SHP77 treated with DMSO at 0.1 percent for 48 hours (cell line): ENCODE data around the gene ZDHHC4.
"Not testable (repeated sequence)": the region's sequence is repeated elsewhere in the genome, so short reads cannot be mapped to it uniquely, and the experiment has no call there.

Experiments used
- DNase-seq: peaks from one replicate; lab custom pipeline; 2025; lab: John Stamatoyannopoulos, UW

The ZDHHC4 gene

GRCh38 chr7:6562106-6562505 lies 15.1 kb upstream of the ZDHHC4 start:
- DNase-seq = no peak

DNA sequence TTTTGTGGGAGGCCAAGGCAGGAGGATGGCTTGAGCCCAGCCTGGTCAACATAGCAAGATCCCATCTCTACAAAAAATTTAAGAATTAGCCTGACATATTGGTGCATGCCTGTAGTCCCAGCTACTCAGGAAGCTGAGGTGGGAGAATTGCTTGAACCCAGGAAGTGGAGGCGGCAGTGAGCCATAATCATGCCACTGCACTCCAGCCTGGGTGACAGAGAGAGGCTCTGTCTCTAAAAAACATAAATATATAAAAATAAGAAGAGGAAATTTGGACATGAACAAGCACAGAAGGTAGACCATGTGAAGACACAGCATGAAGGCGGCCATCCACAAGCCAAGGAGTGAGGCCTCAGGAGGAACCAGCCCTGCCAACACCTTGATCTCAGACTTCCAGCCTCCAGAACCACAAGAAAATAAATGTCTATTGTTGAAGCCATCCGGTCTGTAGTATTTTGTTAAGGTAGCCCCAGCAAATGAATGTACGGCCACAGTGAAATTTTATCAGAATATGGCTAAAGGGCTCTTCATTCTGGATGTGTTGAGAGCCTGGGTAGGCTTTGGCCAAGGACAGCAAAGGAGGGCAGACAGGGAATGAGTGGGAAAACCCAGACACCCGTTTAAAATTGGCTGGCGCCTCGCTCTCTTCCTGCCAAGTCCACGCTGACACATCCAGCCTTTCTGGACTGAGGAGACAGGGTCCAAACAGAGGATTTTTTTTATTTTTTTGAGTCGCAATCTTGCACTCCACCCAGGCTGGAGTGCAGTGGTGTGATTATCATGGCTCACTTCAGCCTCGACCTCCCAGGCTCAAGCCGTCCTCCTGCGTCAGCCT lies 13.1 kb upstream of the ZDHHC4 start:
- no peak for DNase-seq

- no peak for DNase-seq
These were observed 11.6 kb upstream of the ZDHHC4 start for GRCh38 chr7:6565655-6566054.

GRCh38 chr7:6567886-6568285 lies 9.4 kb upstream of the ZDHHC4 start:
- DNase-seq = no peak

DNA sequence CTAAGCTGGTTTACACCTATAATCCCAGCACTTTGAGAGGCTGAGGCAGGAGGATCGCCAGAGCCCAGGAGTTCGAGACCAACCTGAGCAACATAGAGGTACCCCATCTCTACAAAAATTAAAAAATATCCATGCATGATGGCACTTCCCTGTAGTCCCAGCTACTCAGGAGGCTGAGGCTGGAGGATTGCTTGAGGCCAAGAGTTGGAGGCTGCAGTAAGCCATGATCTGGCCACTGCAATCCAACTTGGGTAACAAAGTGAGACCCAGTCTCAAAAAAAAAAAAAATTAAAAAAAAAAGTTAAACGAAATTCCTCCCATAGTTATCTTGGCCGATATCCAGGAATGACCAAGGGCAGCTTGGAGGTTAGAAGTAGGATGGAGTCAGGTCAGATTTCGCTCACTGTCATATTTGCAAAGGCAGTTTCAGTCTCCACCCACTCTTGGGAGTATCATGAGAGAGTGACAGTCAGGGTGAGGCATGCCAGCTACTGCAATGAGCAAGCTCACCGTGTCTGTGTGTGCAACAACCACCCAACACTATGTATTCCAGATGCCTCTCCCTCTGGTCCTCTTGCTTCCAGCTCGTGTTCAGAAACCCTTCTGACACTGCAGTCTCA lies 6.0 kb upstream of the ZDHHC4 start:
- no peak for DNase-seq

- DNase-seq = no peak
These were observed 1.8 kb upstream of the ZDHHC4 start for GRCh38 chr7:6575281-6576023.

GRCh38 chr7:6576024-6576866 lies 1.0 kb upstream of the ZDHHC4 start:
- DNase-seq = no peak

DNA sequence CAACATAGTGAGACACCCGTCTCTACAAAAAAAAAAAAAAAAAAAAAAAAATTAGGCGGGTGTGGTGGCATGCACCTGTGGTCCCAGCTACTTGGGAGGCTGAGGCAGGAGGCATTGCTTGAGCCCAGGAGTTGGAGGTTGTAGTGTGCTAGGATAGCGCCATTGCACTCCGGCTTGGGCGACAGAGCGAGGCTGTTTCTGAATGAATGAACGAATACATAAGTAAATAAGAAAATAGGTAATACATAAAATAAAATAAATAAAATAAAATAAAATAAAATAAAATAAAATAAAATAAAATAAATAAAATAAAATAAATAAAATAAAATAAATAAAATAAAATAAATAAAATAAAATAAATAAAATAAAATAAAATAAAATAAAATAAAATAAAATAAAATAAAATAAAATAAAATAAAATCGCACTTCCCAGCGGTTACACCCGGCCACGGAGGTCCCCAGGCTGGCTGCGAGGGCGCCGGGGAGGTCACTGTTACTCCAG lies 336 bp upstream of the ZDHHC4 start:
- not testable (repeated sequence) for DNase-seq

DNA sequence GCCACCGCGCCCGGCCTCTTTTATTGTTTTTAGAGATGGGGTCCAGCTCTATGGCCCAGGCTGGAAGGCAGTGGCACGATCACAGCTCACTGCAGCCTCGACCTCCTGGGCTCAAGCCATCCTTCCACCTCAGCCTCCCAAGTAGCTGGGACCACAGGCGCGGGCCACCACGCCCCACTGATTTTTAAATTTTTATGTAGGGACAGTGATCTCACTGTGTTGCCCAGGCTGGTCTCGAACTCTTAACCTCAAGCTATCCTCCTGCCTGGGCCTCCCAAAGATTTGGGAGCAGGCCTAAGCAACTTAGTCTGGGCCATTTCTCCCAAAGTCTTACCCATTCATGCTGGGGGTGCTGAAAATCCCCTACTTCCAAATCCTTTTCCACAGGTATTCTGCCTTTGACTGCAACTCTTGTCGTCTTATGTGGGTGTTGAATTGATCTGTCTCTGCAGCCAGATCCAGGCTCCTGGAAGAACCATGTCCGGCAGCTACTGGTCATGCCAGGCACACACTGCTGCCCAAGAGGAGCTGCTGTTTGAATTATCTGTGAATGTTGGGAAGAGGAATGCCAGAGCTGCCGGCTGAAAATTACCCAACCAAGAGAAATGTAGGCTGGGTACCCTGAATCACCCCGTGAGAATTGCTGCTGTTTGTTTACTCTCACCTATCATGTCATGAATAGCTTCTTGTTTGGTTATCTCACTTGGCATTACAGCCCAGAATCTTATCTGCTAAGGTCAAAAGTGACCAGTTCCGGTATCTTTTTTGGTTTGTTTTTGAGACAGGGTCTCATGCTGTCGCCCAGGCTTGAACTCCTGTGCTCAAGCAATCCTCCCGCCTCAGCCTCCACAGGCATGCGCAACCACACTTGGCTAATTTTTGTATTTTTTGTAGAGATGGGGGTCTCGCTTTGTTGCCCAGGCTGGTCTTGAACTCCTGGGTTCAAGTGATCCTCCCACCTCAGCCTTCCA lies 1.1 kb downstream of the ZDHHC4 start:
- DNase-seq = no peak

DNA sequence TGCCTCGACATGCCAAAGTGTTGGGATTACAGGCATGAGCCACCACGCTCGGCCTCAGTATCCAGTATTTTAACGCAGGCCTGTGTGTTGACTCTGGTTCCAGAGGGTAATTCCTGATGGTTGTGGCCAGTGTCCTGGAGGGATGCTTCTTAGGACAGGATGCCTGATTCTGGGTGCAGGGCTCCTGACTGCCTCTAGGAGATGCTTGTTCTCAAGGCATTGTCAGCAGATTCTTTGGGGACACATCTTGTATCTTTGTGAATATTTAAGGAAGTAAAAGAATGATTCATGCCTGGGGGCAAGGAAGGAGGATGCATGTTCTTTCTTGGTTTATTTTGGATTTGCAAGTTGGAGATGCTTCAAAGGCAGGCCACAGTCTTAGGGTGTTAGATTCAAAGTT lies 2.2 kb downstream of the ZDHHC4 start:
- no peak for DNase-seq

DNA sequence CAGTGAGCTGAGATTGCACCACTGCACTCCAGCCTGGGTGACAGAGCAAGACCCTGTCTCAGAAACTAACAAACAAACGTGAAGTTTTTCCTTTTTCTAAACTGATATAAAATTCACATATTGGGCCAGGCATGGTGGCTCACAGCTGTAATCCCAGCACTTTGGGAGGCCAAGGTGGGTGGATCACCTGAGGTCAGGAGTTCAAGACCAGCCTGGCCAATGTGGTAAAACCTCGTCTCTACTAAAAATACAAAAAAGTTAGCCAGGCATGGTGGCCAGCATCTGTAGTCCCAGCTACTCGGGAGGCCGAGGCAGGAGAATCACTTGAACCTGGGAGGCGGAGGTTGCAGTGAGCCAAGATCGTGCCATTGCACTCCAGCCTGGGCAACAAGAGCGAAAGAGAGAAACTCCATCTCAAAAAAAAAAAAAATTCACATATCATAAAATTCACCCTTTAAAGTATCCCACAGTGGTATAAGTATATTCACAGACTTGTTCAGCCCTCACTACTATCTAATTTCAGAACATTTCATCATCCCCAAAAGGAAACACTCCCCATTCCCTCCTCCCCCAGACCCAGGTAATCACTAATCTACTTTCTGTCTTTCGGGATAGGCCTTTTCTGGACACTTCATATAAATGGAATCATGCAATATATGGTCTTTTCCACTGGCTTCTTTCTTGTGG lies 8.6 kb downstream of the ZDHHC4 start:
- DNase-seq = not testable (repeated sequence)

DNA sequence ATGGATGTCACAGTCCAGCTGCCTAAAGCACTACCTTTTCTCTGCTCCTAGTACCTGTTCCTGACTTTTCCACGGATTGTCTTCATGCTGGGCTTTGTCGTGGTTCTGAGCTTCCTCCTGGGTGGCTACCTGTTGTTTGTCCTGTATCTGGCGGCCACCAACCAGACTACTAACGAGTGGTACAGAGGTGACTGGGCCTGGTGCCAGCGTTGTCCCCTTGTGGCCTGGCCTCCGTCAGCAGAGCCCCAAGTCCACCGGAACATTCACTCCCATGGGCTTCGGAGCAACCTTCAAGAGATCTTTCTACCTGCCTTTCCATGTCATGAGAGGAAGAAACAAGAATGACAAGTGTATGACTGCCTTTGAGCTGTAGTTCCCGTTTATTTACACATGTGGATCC lies 11.3 kb downstream of the ZDHHC4 start:
- no peak for DNase-seq

DNA sequence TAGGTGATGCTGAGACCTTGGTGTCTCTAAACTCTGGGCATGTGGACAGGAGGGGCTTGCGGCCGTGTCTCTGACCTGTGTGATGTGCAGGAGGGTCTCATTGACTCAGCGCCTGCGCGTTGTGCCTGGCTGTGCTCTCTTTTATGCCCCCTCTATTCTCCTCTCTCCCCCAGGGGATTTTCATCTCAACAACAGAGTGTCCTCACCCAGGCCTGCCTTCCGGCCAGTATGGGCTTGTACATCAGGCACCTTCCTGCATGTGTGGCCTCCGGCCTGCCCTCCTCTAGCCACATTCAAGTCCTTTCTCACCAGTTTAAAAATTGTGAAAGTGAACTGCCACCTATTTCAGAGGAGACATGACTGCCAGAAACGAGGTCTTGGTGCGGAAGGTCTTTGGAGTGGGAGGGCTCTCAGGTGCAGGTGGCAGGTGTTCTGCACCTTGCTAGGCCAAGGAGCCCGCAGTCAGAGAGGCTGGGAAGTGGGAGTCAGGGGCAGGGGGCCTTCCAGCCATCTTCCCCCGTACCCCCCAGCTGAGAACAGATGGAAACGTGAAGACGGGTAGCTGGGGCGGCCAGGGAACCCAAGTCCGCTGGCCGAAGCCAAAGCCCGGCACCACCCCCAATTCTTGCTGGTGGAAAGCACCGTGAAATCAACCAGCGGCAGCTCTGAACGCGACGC lies 12.0 kb downstream of the ZDHHC4 start:
- no peak for DNase-seq

DNA sequence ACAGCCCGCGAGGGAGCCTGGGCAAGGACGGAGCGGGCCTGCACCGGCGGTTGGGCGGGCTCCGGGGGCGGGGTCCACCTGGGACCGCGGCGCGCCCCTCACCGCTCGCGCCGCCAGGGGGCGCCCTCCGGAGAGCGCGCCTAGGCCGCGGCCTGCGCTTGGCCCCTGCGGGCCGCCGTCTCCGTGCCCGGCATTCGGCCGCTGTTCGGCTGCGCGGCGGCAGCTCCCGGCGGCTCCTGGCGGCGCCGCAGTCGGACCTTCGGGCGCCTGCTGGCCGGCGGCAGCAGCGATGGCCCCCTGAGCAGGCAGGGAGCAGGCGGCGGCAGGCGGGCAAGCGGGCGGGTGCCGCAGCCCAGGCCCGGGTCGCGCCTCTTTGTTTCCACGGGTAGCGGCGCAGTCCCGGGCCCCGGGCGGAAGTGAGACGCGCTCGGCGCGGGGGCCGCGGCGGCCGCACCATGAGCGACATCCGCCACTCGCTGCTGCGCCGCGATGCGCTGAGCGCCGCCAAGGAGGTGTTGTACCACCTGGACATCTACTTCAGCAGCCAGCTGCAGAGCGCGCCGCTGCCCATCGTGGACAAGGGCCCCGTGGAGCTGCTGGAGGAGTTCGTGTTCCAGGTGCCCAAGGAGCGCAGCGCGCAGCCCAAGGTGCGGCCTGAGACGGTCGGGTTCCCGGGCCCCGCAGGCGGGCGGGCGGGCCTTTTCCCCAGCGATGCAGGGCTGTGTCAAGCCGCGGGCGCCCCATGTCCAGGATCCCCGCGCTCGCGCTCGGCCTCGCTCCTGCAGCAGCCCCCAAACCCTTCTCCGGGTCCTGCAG lies 12.8 kb downstream of the ZDHHC4 start, which contains the start of gene INTS15:
Gene INTS15, plus strand, starts transcription at position 193 of the 816 bp plus-strand sequence. Its CDS starts 263 bp downstream, at position 456.
- DNase-seq = peak; percentile 18

DNA sequence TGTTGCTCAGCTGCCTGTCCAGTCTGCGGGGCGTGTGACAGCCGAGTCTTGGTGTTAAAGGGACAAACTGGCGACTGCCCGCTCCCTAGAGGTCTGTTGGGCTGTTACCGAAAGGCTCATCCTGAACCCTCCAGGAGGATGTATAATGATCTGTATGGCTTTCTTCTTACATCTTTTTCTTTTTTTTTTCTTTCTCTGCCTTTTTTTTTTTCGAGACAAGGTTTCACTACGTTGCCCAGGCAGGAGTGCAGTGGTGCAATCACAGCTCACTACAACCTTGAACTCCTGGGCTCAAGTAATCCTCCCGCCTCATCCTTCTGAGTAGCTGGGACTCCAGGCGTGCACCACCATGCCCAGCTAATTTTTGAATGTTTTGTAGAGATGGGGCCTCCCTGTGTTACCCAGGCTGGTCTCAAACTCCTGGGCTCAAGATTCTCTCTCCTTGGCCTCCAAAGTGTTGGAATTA lies 13.4 kb downstream of the ZDHHC4 start:
- peak; percentile 5 for DNase-seq

- DNase-seq = no peak
These were observed 22.8 kb downstream of the ZDHHC4 start for GRCh38 chr7:6600093-6600492.

- DNase-seq = no peak
These were observed 27.2 kb downstream of the ZDHHC4 start for GRCh38 chr7:6604458-6604857.

- no peak for DNase-seq
These were observed 29.8 kb downstream of the ZDHHC4 start for GRCh38 chr7:6606866-6607583.
